ENCODE results near the gene GOLGA6C.
A peak's percentile ranks its signal among the peaks of the same experiment; 100 is the strongest.
"Not testable (repeated sequence)": the region's sequence is repeated elsewhere in the genome, so short reads cannot be mapped to it uniquely, and the experiment has no call there.

GOLGA6C gene

DNA sequence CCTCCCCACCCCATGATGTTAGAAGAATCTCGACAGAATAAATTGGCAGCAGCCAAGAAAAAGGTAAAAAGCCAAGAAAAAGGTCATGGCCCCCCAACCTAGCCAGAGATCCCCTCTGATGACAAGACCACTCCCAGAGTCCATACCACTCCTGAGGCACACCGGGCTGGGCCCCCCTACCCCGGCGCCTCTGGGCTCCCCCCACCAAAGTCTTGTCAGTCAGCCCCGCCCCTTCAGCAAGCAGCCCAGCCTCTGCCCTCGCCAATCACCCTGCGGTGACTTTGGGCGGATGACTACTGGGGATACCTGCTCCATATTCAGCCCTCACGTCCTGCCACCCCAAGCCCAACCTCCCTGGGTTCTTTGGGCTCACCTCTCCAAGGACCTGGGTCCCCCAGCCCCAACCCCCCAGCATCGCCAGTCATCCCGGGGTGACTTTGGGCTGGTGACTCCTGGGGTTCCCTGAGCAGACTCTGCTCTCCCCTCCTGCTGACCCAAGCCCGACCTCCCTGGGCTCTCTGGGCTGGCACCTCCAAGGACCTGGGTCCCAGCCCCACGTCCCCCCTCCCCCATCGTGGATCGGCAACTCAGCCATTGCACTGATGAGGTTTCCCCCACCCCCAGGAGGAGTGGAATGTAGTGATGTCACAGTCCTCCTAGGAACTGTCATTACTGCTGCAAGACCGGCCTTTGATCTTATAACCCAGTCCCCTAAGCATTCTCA, 648 bp downstream of the GOLGA6C start:
- not testable (repeated sequence) for DNase-seq

GRCh38 chr15:75259873-75260272, 1.7 kb downstream of the GOLGA6C start:
- DNase-seq, result not testable (repeated sequence)

DNA sequence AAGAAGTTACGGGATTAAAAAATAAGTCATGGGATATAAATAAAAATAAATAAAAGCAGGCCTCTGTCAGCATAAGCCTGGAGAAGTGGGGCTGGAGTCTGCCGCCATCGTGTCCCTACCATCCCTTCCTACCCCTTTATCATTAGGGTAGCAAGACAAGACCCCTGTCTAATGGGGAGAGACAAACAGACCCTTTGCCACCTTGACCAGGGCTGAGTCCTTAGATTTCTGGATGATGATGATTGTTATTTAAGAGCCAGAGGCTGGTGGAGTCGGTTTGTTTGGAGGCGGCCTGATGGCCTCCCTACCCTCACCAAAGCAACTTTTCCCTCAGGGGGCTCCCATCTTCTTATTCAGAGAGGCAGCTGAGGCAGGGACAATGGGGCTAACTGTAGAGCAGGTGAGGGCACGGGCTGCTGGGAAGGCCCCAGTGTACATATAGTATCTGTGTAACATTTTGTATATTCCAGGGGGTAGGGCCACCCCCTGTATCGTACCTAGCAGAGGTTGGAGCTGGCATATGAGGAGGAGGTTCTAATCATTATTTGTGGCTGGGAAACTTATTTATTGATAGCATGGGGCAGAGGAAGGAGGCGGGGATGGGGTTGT, 15.7 kb downstream of the GOLGA6C start:
- DNase-seq, result not testable (repeated sequence)

- peak; percentile 5 for DNase-seq
Observed at GRCh38 chr15:75274509-75275107, 16.5 kb downstream of the GOLGA6C start.

DNA sequence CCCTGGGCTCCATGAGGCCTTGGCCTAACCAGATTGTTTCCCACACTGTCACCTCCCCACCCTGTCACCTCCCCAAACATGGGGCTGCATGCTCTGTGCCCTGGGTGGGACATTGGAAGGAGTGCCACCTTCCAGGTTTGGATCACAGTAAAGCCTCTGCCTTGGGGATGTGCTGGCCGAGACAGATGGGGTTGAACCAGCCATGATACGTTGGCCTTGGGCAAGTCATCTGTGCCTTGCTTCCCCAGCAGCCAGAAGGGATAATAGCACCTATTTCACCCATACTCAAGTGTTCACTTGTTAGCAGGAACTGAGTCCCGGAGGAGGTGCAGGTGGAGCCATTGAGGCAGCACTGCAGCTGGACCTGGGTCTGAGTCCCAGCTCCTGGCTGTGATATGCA, 17.5 kb downstream of the GOLGA6C start:
- not testable (repeated sequence) for DNase-seq

- not testable (repeated sequence) for DNase-seq
Observed at GRCh38 chr15:75278497-75278896, 20.4 kb downstream of the GOLGA6C start.

GRCh38 chr15:75282572-75282971, 24.4 kb downstream of the GOLGA6C start, which contains the start of gene GOLGA6D:
GOLGA6D (plus strand) TSS chr15:75282835; CDS start chr15:75282876, 41 bp downstream.
- DNase-seq, result not testable (repeated sequence)

DNA sequence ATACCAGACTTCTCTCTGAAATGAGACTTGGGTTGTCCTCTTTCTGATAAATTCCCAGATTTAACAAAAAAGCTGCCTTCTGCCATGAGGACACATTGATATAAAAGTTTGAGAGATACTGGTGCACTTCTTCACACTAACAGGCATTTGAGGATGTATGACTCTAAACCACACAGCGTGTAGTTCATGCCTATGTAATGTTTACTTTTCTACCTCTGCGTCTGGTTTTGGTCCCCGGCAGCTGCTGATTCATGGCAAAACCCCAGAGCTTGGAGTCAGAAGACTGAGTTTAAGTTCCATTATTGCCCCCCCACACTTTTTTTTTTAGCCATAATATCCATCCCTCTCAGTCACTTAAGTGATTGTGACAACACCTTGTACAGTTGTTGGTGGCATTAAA, 26.0 kb downstream of the GOLGA6C start:
- DNase-seq, result not testable (repeated sequence)

DNA sequence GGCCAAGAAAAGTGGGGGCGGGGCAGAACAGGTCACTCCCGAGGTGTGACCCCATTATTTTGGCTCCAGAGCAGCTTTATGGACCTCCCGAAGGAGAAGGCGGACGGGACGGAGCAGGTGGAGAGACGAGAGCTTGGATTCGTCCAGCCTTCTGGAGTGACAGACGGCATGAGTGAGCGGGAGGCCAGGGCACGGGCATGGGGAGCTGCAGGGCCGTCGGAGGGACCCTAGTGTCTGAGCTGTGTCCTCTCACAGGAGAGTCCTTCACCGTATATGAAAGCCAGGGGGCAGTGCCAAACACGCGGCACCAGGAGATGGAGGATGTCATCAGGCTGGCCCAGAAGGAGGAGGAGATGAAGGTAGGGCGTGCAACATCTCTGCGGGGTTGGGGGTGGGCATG, 35.5 kb downstream of the GOLGA6C start:
- DNase-seq, result not testable (repeated sequence)

GRCh38 chr15:75298541-75299310, 40.6 kb downstream of the GOLGA6C start:
- not testable (repeated sequence) for DNase-seq

- DNase-seq, result not testable (repeated sequence)
Observed at GRCh38 chr15:75299311-75299688, 41.2 kb downstream of the GOLGA6C start.

DNA sequence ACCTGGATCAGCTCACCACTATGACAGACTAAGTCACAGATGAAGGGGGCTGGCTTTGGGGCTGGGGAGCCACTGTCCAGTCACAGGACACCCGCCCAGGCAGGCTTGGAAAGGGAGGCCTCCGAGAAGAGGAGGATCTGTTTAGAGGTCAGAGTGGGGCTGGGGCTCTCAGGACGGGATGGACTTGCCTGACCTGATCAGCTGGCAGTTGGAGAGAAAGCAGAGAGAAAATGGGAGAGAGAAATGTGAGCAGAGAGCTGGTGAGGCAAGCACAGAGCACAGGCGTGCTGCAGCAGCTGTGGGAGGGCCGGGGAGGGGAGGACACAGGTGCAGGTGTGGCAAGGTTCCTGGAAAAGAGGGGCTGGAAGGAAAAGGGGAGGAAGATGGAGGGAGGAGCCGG, 41.9 kb downstream of the GOLGA6C start:
- not testable (repeated sequence) for DNase-seq

- DNase-seq, result no peak
Observed at GRCh38 chr15:75302318-75302717, 44.2 kb downstream of the GOLGA6C start.

DNA sequence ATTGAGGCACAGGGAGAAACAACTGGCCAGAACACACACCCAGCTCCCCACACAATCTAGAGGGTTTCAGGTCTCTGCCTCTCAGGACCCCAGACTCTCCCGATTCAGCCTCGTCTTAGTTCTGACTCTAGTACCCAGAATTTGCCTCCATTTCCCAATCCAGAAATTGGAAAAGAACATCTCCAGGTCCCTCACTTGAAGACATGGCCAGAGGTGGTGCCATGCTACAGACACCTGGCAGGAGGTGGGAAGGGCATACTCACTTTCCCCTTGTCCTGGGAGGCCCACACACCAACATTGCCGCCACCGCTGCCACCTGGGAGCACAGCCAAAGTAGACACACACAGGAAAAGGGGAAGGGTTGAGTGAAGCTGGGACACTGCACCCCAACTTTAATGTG, 44.6 kb downstream of the GOLGA6C start:
- not testable (repeated sequence) for DNase-seq

DNA sequence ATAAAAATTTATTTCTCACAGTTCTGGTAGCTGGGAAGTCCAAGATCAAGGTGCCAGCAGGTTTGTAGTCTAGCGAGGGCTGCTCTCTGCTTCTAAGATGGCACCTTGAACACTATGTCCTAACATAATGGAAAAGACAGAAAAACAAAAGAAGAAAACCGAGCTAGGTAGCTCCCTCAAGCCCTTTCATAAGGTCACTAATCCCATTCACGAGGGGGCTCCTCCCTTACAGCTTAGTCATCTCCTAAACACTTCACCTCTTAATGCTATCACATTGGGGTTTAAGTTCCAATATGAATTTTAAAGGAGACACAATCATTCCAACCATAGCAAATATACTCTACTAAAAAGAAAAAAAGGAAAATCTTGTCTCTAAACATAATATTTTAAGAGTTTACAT, 48.1 kb downstream of the GOLGA6C start:
- no peak for DNase-seq

DNA sequence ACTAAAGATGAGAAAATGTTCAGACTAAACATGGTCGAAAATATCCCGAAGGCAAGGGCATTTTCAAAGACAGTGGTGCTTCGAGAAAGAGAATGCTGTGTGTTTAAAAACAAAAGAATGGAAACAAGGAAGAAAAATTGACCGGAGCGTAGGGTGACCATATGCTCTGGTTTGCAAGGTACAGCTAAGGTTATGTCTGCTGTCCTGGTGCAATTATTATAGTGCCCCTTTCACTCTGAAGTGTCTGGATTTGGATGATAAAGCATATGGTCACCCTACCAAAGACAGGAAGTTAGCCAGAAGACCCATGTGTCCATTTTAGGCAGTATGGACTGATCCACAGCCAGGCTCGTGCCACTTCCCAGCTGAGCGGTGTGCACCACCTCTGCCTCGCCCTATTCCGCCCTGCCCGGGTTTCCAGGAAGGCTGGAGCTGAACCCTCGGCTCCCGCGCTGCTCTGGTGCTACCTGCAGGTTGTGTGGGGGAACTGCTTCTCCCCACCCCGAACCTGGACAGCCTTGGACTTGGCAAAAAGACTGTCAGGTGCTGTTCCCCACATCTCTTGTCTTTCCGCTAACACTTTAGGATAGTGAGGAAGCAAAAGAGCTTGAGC, 49.8 kb downstream of the GOLGA6C start:
- DNase-seq, result peak; percentile 19

GRCh38 chr15:75309711-75310110, 51.6 kb downstream of the GOLGA6C start:
- no peak for DNase-seq

DNA sequence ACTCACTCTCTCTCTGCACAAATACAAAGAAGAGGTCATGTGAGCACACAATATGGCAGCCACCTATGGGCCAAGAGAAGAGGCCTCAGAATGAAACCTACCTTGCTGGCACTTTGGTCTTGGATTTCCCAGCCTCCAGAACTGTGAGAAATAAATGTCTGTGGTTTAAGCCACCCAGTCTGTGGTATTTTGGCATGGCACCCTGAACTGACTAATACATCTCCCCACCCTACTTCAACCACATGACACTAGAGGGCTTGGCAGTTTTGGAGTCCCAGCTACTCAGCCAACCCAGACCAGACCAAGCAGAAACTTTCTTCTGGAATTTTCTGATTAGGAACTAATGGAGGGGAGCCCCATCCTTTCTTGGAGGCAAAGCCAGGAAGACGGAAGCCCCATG, 54.4 kb downstream of the GOLGA6C start:
- DNase-seq, result peak; percentile 60

DNA sequence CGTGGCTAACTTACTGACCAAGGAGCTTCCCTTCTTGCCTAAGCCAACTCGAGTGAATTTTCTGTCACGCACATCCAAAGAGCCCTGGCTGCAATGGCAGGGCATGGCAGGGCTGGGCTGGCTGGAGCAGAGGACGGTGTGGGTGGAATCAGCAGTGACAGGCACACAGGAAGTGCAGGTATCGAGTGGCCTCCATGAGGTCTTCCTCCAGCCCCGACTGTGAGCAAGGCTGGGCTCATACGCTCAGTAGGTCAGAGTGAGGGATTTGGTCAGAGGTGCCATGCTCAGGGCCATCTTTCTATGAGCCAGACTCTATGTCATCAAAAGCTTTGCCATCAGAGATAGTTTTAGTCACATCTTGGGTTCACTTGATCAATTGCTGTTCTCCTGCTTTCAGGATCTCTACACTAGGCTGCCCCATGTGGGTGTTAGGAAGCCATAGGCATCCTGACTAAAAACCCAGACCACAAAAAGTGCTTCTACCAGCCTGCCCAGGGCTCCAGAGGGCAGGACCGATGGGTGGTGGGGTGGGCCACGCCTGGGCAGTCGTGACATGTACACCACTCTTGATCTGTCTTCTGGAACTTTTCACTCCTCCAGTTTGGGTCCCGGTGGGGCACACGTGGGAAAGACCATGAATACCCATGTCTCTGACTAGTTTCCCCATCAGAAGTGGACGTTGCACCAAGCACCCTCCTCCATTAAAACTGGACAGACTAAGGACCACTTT, 55.1 kb downstream of the GOLGA6C start:
- no peak for DNase-seq

- no peak for DNase-seq
Observed at GRCh38 chr15:75314552-75315290, 56.6 kb downstream of the GOLGA6C start.
